Activated CD4-positive, alpha-beta T cell treated with anti-CD3 and anti-CD28 coated beads, Interleukin-2, Interleukin-4, amounts not matched to agents 100 ng/mL and 50 ng/mL, durations not matched to agents 16 hours and 8 hours (primary cell): Measurements from ENCODE around the gene CMTM8.

Experiments used
- DNase-seq: peaks from one replicate; pipeline ENCODE4 v3.0.0-alpha.2; 2020; ENCODE audit warnings: low spot score

CMTM8 gene

GRCh38 chr3:32412887-32413286 lies 174.4 kb downstream of the CMTM8 start:
- no peak for DNase-seq

GRCh38 chr3:32413845-32414521 lies 175.5 kb downstream of the CMTM8 start:
- no peak for DNase-seq

GRCh38 chr3:32414522-32415202 lies 176.2 kb downstream of the CMTM8 start:
- DNase-seq: no peak

- no peak for DNase-seq
Measured at GRCh38 chr3:32419742-32420125, 181.3 kb downstream of the CMTM8 start.
